ENCODE data around the gene FKBP1B. TPM values are rescaled to one million over a fixed set of nuclear protein-coding genes. Genes with fewer than 3 reads are reported as not detected.
A peak's percentile ranks its signal among the peaks of the same experiment; 100 is the strongest.
"Not testable (repeated sequence)": the region's sequence is repeated elsewhere in the genome, so short reads cannot be mapped to it uniquely, and the experiment has no call there.

Gene FKBP1B
- 1 to 10 TPM; 5.3 to 8.6 (median 7.8) TPM for polyA plus RNA-seq

DNA sequence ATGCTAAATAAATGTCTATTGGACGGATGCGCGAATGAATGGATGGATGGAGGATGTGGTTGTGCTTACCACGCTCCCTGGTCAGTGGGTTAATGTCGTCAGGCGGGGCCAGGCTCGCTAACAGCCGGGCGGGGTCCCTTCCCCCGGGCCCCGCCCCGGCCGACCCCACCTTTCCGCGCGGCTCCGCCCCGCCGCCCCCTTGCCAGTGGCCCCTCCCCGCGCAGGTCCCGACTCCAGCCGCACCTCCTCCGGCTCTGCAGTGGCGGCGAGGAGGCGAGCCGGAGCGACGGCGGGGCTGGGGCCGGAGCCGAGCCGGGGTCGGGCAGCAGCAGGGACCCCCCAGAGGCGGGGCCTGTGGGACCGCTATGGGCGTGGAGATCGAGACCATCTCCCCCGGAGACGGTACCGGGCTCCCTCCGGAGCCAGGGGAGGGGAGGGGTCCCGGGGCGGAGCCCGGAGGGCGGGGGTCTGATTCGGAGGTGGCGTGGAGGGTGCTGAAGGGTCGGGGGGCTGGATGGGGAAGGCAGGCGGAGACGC, at the start of gene FKBP1B:
TSS of gene FKBP1B (plus strand) at position 257 of the 537 bp plus-strand sequence. CDS start at position 366, 109 bp downstream.
- H3K36me3 Mint-ChIP-seq = no peaks in the 10 kb centered on the region
- H3K4me3 Mint-ChIP-seq = peak within 1 kb of the TSS in 3 of 5 donors; percentile 54 to 94 (median 85)
- H3K27me3 Mint-ChIP-seq (ENCODE audit: low read depth in 3 of 3) = peaks cover 5 to 9% (median 6%) of the 10 kb centered on the region in 3 donors
- peak within 1 kb of the TSS in 3 of 6 donors; percentile 31 to 74 (median 68) for H3K27ac Mint-ChIP-seq
- peaks cover 25 to 38% of the 10 kb centered on the region in 2 donors for H3K4me1 Mint-ChIP-seq
- DNase-seq = peak; percentile 40 to 56 (median 50)
- H3K9me3 Mint-ChIP-seq = no peaks in the 10 kb centered on the region

- DNase-seq = no peak
- Mint-ChIP-seq H3K27me3 (ENCODE audit: low read depth in 3 of 3) (peaks cover 6 to 12% (median 9%) of the 10 kb centered on the region in 3 donors), H3K36me3 (peaks cover 0 to under 1% (median 0%) of the 10 kb centered on the region in 3 donors), H3K4me1 (peaks cover 12 to 13% of the 10 kb centered on the region in 2 donors), H3K4me3 (no peak overlapping the region), H3K27ac (no peak overlapping the region), H3K9me3 (no peaks in the 10 kb centered on the region)
Observed at GRCh38 chr2:24007693-24008092, 41.8 kb upstream of the FKBP1B start.

DNA sequence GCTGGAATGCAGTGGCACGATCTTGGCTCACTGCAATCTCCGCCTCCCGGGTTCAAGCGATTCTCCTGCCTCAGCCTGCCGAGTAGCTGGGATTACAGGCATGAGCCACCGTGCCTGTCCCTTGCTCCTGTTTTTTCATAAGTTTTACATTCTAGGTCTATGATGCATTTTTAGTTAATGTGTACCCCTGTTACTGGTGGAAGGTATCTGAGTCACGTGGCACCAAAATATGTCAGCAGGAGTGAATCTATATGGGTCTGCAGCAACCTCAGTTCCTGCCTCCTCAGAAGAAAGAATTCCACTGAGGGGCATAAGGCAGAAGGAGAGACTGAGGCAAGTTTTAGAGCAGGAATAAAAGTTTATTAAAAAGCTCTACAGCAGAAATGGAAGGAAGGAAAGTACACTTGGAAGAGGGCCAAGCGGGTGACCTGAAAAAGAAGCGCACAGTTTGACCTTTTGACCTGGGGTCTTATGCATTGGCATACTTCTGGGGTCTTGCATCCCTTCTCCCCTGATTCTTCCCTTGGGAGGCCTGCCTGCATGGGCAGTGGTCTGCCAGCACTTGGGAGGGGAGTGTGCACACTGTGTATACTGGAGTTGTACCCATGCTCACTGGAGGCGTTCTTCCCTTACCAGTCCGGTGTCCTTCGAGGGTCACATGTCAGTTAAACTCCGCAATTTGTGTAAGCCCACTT, 40.7 kb upstream of the FKBP1B start:
- Mint-ChIP-seq H3K4me1 (peaks cover 12 to 13% of the 10 kb centered on the region in 2 donors), H3K4me3 (peak overlapping the region in 4 of 5 donors; percentile 29 to 55 (median 51)), H3K27ac (no peak overlapping the region), H3K27me3 (ENCODE audit: low read depth in 3 of 3) (peaks cover 6 to 12% (median 9%) of the 10 kb centered on the region in 3 donors), H3K9me3 (no peaks in the 10 kb centered on the region), H3K36me3 (no peaks in the 10 kb centered on the region)
- DNase-seq = no peak

DNA sequence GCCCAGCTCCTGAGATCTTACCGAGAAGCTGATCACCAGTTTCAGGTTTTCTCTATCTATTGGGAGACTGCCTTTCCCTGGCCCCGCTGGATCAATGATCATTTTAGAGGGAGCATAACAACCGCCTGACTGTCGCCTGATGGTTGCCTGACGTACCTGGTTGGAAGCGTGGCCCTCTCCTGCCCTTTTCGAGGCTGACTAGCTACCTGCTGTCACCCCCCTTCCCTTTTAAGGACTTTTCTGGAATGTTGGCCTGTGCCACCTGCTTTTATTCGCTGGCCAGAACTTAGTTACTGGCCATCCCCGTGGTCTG, 40.2 kb upstream of the FKBP1B start:
- H3K27me3 Mint-ChIP-seq (ENCODE audit: low read depth in 3 of 3) = peaks cover 6 to 12% (median 9%) of the 10 kb centered on the region in 3 donors
- peak overlapping the region in 4 of 5 donors; percentile 29 to 55 (median 51) for H3K4me3 Mint-ChIP-seq
- DNase-seq = no peak
- no peaks in the 10 kb centered on the region for H3K36me3 Mint-ChIP-seq
- no peak overlapping the region for H3K27ac Mint-ChIP-seq
- no peaks in the 10 kb centered on the region for H3K9me3 Mint-ChIP-seq
- H3K4me1 Mint-ChIP-seq = peaks cover 12 to 13% of the 10 kb centered on the region in 2 donors

- H3K36me3 Mint-ChIP-seq = peaks cover 0 to 4% (median 0%) of the 10 kb centered on the region in 3 donors
- peaks cover 12 to 13% of the 10 kb centered on the region in 2 donors for H3K4me1 Mint-ChIP-seq
- peak within 1 kb of the TSS; percentile 29 to 69 (median 55) for H3K4me3 Mint-ChIP-seq
- no peaks in the 10 kb centered on the region for H3K9me3 Mint-ChIP-seq
- DNase-seq = no peak
- no peak within 1 kb of the TSS for H3K27ac Mint-ChIP-seq
- peaks cover 6 to 12% (median 12%) of the 10 kb centered on the region in 3 donors for H3K27me3 Mint-ChIP-seq (ENCODE audit: low read depth in 3 of 3)
Observed at GRCh38 chr2:24009680-24010476, 39.7 kb upstream of the FKBP1B start, which contains the start of gene MFSD2B. Gene MFSD2B (plus strand): TSS chr2:24010085. CDS start chr2:24010097, 12 bp downstream.

- Mint-ChIP-seq H3K9me3 (no peaks in the 10 kb centered on the region), H3K4me1 (peaks cover 12 to 13% of the 10 kb centered on the region in 2 donors), H3K27ac (no peak overlapping the region), H3K27me3 (ENCODE audit: low read depth in 3 of 3) (peaks cover 6 to 12% (median 12%) of the 10 kb centered on the region in 3 donors), H3K4me3 (peak overlapping the region; percentile 8 to 69 (median 39)), H3K36me3 (peaks cover 0 to 4% (median 0%) of the 10 kb centered on the region in 3 donors)
- no peak for DNase-seq
Observed at GRCh38 chr2:24010477-24011249, 38.9 kb upstream of the FKBP1B start.

GRCh38 chr2:24011250-24012104, 38.1 kb upstream of the FKBP1B start:
- peaks cover 6 to 12% (median 12%) of the 10 kb centered on the region in 3 donors for H3K27me3 Mint-ChIP-seq (ENCODE audit: low read depth in 3 of 3)
- H3K4me1 Mint-ChIP-seq = peaks cover 12 to 13% of the 10 kb centered on the region in 2 donors
- H3K9me3 Mint-ChIP-seq = no peaks in the 10 kb centered on the region
- H3K36me3 Mint-ChIP-seq = peaks cover 0 to 4% (median 0%) of the 10 kb centered on the region in 3 donors
- DNase-seq = no peak
- peak overlapping the region; percentile 7 to 69 (median 51) for H3K4me3 Mint-ChIP-seq
- no peak overlapping the region for H3K27ac Mint-ChIP-seq

GRCh38 chr2:24012521-24013188, 36.9 kb upstream of the FKBP1B start:
- peaks cover 0 to 4% (median 0%) of the 10 kb centered on the region in 3 donors for H3K36me3 Mint-ChIP-seq
- H3K4me3 Mint-ChIP-seq = no peak overlapping the region
- H3K9me3 Mint-ChIP-seq = no peaks in the 10 kb centered on the region
- peaks cover 12 to 13% of the 10 kb centered on the region in 2 donors for H3K4me1 Mint-ChIP-seq
- no peak for DNase-seq
- H3K27ac Mint-ChIP-seq = no peak overlapping the region
- peaks cover 6 to 12% (median 12%) of the 10 kb centered on the region in 3 donors for H3K27me3 Mint-ChIP-seq (ENCODE audit: low read depth in 3 of 3)

DNA sequence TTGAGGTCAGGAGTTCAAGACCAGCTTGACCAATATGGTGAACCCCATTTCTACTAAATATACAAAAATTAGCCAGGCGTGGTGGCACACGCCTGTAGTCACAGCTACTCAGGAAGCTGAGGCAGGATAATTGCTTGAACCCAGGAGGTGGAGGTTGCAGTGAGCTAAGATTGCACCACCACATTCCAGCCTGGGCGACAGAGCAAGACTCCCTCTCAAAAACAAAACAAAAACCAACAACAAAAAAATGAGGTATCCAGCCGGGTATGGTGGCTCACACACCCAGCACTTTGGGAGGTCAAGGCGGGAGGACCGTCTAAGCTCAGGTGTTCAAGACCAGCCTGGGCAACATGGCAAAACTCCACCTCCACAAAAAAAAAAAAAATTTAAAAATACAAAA, 34.6 kb upstream of the FKBP1B start:
- not testable (repeated sequence) for H3K36me3 Mint-ChIP-seq; H3K9me3 Mint-ChIP-seq; H3K27me3 Mint-ChIP-seq (ENCODE audit: low read depth in 3 of 3); H3K27ac Mint-ChIP-seq; H3K4me3 Mint-ChIP-seq; DNase-seq
- peaks cover 12 to 13% of the 10 kb centered on the region in 2 donors for H3K4me1 Mint-ChIP-seq

- no peak for DNase-seq
- Mint-ChIP-seq H3K36me3 (peaks cover 0 to 4% (median 0%) of the 10 kb centered on the region in 3 donors), H3K27ac (no peak overlapping the region), H3K9me3 (no peaks in the 10 kb centered on the region), H3K4me3 (no peak overlapping the region), H3K27me3 (ENCODE audit: low read depth in 3 of 3) (peaks cover 6 to 8% (median 7%) of the 10 kb centered on the region in 3 donors), H3K4me1 (peaks cover 10 to 12% of the 10 kb centered on the region in 2 donors)
Observed at GRCh38 chr2:24015562-24016375, 33.8 kb upstream of the FKBP1B start.

DNA sequence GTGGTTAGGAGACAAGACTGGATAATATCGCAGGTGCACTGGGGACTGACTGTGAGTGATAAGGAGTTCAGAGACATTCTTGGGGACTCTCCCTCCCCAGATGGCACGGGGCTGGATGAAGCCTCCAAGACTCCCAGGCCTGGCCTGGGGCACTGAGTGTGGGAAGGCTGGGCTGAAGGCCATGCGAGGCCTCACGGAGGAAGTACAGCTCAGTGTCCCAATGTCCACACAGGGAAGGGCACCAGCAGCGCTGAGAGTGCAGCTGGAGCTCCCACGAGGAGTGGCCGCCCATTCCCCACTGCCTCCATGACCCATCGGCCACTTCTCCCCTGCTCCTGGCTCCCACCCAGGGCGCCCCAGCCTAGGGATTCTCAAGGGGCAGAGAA, 33.2 kb upstream of the FKBP1B start:
- DNase-seq = no peak
- Mint-ChIP-seq H3K27ac (no peak overlapping the region), H3K4me1 (peaks cover 4 to 6% of the 10 kb centered on the region in 2 donors), H3K27me3 (ENCODE audit: low read depth in 3 of 3) (peaks cover 2 to 5% (median 4%) of the 10 kb centered on the region in 3 donors), H3K4me3 (no peak overlapping the region), H3K36me3 (peaks cover 0 to 4% (median 0%) of the 10 kb centered on the region in 3 donors), H3K9me3 (no peaks in the 10 kb centered on the region)
